ENCODE results near the gene TMIGD2. TPM values are rescaled to one million over a fixed set of nuclear protein-coding genes. Genes with fewer than 3 reads are reported as not detected.
"Not testable (repeated sequence)": the region's sequence is repeated elsewhere in the genome, so short reads cannot be mapped to it uniquely, and the experiment has no call there.

TMIGD2 gene
- total RNA-seq, 2 donors from 2014 or later: 0.85 to 2.1 TPM

GRCh38 chr19:4278010-4278409, 24.2 kb downstream of the TMIGD2 start:
- intact Hi-C loops (cut with DNase I, micrococcal nuclease): no loop called here
- no peak for DNase-seq
- no peak for ATAC-seq

- DNase-seq (no peak), ATAC-seq (no peak)
- intact Hi-C loops (cut with DNase I, micrococcal nuclease): no loop called here
Observed at GRCh38 chr19:4277191-4277696, 24.9 kb downstream of the TMIGD2 start.

GRCh38 chr19:4274321-4274686, 27.9 kb downstream of the TMIGD2 start:
- intact Hi-C loops (cut with DNase I, micrococcal nuclease); DNase-seq; ATAC-seq: not testable (repeated sequence)

GRCh38 chr19:4272894-4273293, 29.3 kb downstream of the TMIGD2 start:
- DNase-seq (no peak), ATAC-seq (no peak)
- intact Hi-C loops (cut with DNase I, micrococcal nuclease): no loop called here

GRCh38 chr19:4268816-4269430, 33.3 kb downstream of the TMIGD2 start:
- no peak for DNase-seq
- ATAC-seq: peak; percentile 50
- intact Hi-C loops (cut with DNase I, micrococcal nuclease): loop anchor here in 1 of 2 donors (5.0 kb wide), 1 partner anchor 83 kb away; no protein-coding TSS in a partner anchor

GRCh38 chr19:4267901-4268815, 34.0 kb downstream of the TMIGD2 start:
- DNase-seq (peak; percentile 64 to 81), ATAC-seq (peak; percentile 84)
- intact Hi-C loops (cut with DNase I, micrococcal nuclease): loop anchor here in 1 of 2 donors (5.0 kb wide), 1 partner anchor 84 kb away; no protein-coding TSS in a partner anchor

GRCh38 chr19:4267101-4267900, 34.9 kb downstream of the TMIGD2 start:
- intact Hi-C loops (cut with DNase I, micrococcal nuclease): loop anchor here in 1 of 2 donors (5.0 kb wide), 1 partner anchor 85 kb away; no protein-coding TSS in a partner anchor
- peak; percentile 61 for ATAC-seq
- DNase-seq: peak; percentile 42 to 69

GRCh38 chr19:4266253-4267000, 35.8 kb downstream of the TMIGD2 start:
- intact Hi-C loops (cut with DNase I, micrococcal nuclease): loop anchor here in 1 of 2 donors (5.0 kb wide), 1 partner anchor 86 kb away; no protein-coding TSS in a partner anchor
- no peak for ATAC-seq
- DNase-seq: no peak

GRCh38 chr19:4264812-4265211, 37.4 kb downstream of the TMIGD2 start:
- intact Hi-C loops (cut with DNase I, micrococcal nuclease): loop anchor here in 1 of 2 donors (5.0 kb wide), 1 partner anchor 87 kb away; no protein-coding TSS in a partner anchor
- ATAC-seq (no peak), DNase-seq (no peak)

GRCh38 chr19:4260613-4261191, 41.5 kb downstream of the TMIGD2 start:
- DNase-seq: no peak
- intact Hi-C loops (cut with DNase I, micrococcal nuclease): no loop called here
- no peak for ATAC-seq

GRCh38 chr19:4258181-4258580, 44.0 kb downstream of the TMIGD2 start:
- intact Hi-C loops (cut with DNase I, micrococcal nuclease): no loop called here
- no peak for DNase-seq
- no peak for ATAC-seq

- intact Hi-C loops (cut with DNase I, micrococcal nuclease): no loop called here
- DNase-seq: no peak
- ATAC-seq: no peak
Observed at GRCh38 chr19:4257025-4257424, 45.2 kb downstream of the TMIGD2 start.

- ATAC-seq: no peak
- no peak for DNase-seq
- intact Hi-C loops (cut with DNase I, micrococcal nuclease): no loop called here
Observed at GRCh38 chr19:4256563-4256962, 45.6 kb downstream of the TMIGD2 start.

GRCh38 chr19:4246767-4247593, 55.2 kb downstream of the TMIGD2 start, which contains the start of gene YJU2:
Gene YJU2 (plus strand): TSS chr19:4247080. CDS start chr19:4247147, 67 bp downstream.
- ATAC-seq (peak; percentile 97), DNase-seq (peak; percentile 100)
- intact Hi-C loops (cut with DNase I, micrococcal nuclease): no loop called here

GRCh38 chr19:4245938-4246337, 56.3 kb downstream of the TMIGD2 start:
- DNase-seq; ATAC-seq; intact Hi-C loops (cut with DNase I, micrococcal nuclease): not testable (repeated sequence)

Data from left colon (tissue), 2 donors.